Fibroblast of pulmonary artery (primary cell): ENCODE measurements around the gene TMEM204.

Experiments used
- DNase-seq: peaks from one replicate; pipeline ENCODE4 v3.0.0-alpha.2; 2010; ENCODE audit warnings: low read depth
- H3K4me3 ChIP-seq: replicated peaks from 2 replicates; pipeline ENCODE4 v1.5.1; 2011; ENCODE audit warnings: low read depth, mild to moderate bottlenecking, control low read depth, low read length, moderate library complexity
- TF ChIP-seq, protein P1 (sequence below): IDR thresholded peaks from 2 replicates; pipeline ENCODE4 v1.5.1; 2011; ENCODE audit warnings: mild to moderate bottlenecking, control low read depth, low read length, inconsistent platforms; ENCODE audit errors: missing control alignments

The TMEM204 gene

GRCh38 chr16:1565083-1565805, 31.8 kb downstream of the TMEM204 start:
- H3K4me3 ChIP-seq: no peak overlapping the region
- TF ChIP-seq, protein P1, sequence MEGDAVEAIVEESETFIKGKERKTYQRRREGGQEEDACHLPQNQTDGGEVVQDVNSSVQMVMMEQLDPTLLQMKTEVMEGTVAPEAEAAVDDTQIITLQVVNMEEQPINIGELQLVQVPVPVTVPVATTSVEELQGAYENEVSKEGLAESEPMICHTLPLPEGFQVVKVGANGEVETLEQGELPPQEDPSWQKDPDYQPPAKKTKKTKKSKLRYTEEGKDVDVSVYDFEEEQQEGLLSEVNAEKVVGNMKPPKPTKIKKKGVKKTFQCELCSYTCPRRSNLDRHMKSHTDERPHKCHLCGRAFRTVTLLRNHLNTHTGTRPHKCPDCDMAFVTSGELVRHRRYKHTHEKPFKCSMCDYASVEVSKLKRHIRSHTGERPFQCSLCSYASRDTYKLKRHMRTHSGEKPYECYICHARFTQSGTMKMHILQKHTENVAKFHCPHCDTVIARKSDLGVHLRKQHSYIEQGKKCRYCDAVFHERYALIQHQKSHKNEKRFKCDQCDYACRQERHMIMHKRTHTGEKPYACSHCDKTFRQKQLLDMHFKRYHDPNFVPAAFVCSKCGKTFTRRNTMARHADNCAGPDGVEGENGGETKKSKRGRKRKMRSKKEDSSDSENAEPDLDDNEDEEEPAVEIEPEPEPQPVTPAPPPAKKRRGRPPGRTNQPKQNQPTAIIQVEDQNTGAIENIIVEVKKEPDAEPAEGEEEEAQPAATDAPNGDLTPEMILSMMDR: no peak
- no peak for DNase-seq

DNA sequence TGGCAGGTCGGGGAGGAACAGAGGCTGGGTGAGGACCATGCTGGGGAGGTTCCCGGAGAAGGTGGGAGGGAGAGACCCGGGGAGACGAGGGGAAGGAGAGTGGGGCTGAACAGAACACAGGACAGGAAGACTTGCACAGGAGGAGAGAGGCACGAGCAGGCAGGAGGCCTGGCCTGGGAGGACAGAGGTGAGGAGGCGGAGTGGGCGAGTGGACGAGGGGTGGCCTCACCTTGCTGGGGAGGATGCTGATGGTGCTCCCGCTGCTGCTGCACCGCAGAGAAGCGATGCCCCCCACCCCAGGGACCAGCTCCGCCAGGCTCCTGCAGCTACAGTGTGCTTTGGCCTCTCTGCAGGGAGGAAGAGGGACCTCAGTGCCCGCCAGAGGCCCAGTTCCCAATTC, 34.5 kb downstream of the TMEM204 start:
- TF ChIP-seq, protein P1: no peak
- H3K4me3 ChIP-seq: no peak overlapping the region
- DNase-seq: no peak

- H3K4me3 ChIP-seq: no peak overlapping the region
- no peak for DNase-seq
- TF ChIP-seq, protein P1: no peak
Measured at GRCh38 chr16:1571012-1571671, 37.7 kb downstream of the TMEM204 start.

DNA sequence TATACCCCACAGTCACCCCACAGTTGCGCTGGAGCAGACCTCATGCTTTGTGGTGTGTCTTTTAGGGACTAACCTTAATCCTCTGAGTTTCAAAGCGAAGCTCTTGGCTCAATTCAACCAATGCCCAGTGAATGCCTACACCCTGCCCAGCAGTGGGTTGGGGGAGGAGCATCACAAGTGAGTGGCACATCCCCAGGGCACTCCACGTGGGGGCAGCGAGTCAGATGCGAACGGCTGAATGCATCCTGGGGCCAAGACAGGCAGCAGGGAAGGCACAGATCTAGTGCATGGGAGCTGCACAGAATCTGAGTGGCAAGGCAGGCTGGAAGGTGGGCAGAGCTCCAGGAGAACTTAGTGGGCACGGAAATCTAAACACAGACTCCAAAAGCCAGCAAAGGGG, 39.2 kb downstream of the TMEM204 start:
- no peak for DNase-seq
- no peak overlapping the region for H3K4me3 ChIP-seq
- TF ChIP-seq, protein P1: no peak

GRCh38 chr16:1573301-1573700, 39.8 kb downstream of the TMEM204 start:
- TF ChIP-seq, protein P1: no peak
- no peak for DNase-seq
- H3K4me3 ChIP-seq: no peak overlapping the region

GRCh38 chr16:1575578-1575977, 42.1 kb downstream of the TMEM204 start:
- TF ChIP-seq, protein P1: no peak

More at GRCh38 chr16:1575578-1575977, 42.1 kb downstream of the TMEM204 start:
- no peak overlapping the region for H3K4me3 ChIP-seq
- no peak for DNase-seq
